ENCODE results near the gene NEK4. TPM values are rescaled to one million over a fixed set of nuclear protein-coding genes. Genes with fewer than 3 reads are reported as not detected.

NEK4 gene
- total and polyA plus RNA-seq, 10 donors: 3.2 to 28.0 (median 23.3) TPM

GRCh38 chr3:52793702-52794611 is 23.2 kb upstream of the NEK4 start:
- no peaks in the 10 kb centered on the region for H3K9me3 ChIP-seq
- 69 to 79% (median 77%) methylated on average over 8 to 9 of the region's 9 CpGs for WGBS, 5 donors
- peaks cover 0 to 20% (median 0%) of the 10 kb centered on the region in 6 donors for H3K4me1 ChIP-seq
- no peaks in the 10 kb centered on the region for H3K27me3 ChIP-seq (replicated peaks in 1 of 7)
- no peaks in the 10 kb centered on the region for H3K36me3 ChIP-seq
- intact Hi-C loops (cut with DNase I; ENCODE audit: low total_unique reads): no loop called here
- no peak for TF ChIP-seq POLR2AphosphoS5 (IDR thresholded peaks at IDR 0.05)
- no peak for TF ChIP-seq POLR2A (IDR thresholded peaks at IDR 0.05)
- TF ChIP-seq, protein P1, sequence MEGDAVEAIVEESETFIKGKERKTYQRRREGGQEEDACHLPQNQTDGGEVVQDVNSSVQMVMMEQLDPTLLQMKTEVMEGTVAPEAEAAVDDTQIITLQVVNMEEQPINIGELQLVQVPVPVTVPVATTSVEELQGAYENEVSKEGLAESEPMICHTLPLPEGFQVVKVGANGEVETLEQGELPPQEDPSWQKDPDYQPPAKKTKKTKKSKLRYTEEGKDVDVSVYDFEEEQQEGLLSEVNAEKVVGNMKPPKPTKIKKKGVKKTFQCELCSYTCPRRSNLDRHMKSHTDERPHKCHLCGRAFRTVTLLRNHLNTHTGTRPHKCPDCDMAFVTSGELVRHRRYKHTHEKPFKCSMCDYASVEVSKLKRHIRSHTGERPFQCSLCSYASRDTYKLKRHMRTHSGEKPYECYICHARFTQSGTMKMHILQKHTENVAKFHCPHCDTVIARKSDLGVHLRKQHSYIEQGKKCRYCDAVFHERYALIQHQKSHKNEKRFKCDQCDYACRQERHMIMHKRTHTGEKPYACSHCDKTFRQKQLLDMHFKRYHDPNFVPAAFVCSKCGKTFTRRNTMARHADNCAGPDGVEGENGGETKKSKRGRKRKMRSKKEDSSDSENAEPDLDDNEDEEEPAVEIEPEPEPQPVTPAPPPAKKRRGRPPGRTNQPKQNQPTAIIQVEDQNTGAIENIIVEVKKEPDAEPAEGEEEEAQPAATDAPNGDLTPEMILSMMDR (IDR thresholded peaks at IDR 0.05 in 8 of 11, conservative IDR thresholded peaks at IDR 0.05 in 3 of 11): no peak
- no peak overlapping the region for H3K4me3 ChIP-seq
- no peak for DNase-seq
- peak overlapping the region in 6 of 8 donors; percentile 20 to 72 (median 46) for H3K27ac ChIP-seq

DNA sequence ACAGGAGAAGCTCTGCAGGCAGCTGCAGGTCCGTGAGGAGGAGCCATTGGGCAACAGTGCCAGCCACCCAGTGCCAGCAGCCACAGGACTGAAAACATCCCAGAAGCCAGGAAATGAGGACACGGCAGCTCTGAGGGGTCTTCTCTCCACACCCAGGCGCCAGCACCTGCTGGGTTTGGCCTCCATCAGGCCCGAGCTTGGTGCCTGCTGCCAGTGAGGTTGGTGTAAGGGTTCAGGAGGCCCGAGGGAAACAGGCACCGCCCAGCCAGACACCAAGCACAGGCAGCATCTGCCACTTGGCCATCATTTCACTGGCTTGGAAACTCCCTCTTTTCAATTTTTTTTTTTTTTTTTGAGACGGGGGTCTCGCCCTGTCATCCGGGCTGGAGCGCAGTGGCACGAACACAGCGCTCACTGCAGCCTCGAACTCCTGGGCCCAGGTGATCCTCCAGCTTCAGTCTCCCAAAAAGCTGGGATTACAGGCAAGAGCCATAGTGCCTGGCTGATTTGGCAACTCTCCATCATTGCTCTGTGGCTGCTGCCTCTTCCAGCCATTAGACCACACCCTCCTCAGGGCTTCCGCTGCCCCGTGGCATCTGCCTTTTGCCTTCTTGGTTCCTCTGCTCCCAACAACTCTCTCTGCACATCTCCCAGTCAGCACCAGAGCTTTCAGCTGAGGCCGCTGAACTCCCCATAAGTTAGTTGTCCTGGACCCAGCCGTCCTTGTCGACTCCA is 22.4 kb upstream of the NEK4 start:
- H3K27me3 ChIP-seq (replicated peaks in 1 of 7): no peaks in the 10 kb centered on the region
- no peaks in the 10 kb centered on the region for H3K36me3 ChIP-seq
- 64 to 84% (median 77%) methylated on average over 17 to 18 of the region's 18 CpGs for WGBS, 5 donors
- DNase-seq: no peak
- intact Hi-C loops (cut with DNase I; ENCODE audit: low total_unique reads): no loop called here
- TF ChIP-seq POLR2AphosphoS5 (IDR thresholded peaks at IDR 0.05): no peak
- TF ChIP-seq, protein P1 (IDR thresholded peaks at IDR 0.05 in 8 of 11, conservative IDR thresholded peaks at IDR 0.05 in 3 of 11): no peak
- TF ChIP-seq POLR2A (IDR thresholded peaks at IDR 0.05): no peak
- H3K4me1 ChIP-seq: peaks cover 0 to 20% (median 0%) of the 10 kb centered on the region in 6 donors
- H3K4me3 ChIP-seq: no peak overlapping the region
- H3K27ac ChIP-seq: peak overlapping the region in 3 of 8 donors; percentile 47 to 72 (median 52)
- no peaks in the 10 kb centered on the region for H3K9me3 ChIP-seq

GRCh38 chr3:52792413-52792812 is 21.7 kb upstream of the NEK4 start:
- H3K4me1 ChIP-seq: peaks cover 0 to 20% (median 0%) of the 10 kb centered on the region in 6 donors
- no peak overlapping the region for H3K4me3 ChIP-seq
- intact Hi-C loops (cut with DNase I; ENCODE audit: low total_unique reads): no loop called here
- TF ChIP-seq, protein P1 (IDR thresholded peaks at IDR 0.05 in 8 of 11, conservative IDR thresholded peaks at IDR 0.05 in 3 of 11): no peak
- TF ChIP-seq POLR2AphosphoS5 (IDR thresholded peaks at IDR 0.05): no peak
- TF ChIP-seq POLR2A (IDR thresholded peaks at IDR 0.05): no peak
- WGBS, 5 donors: 89 to 93% (median 90%) methylated on average over 6 to 7 of the region's 7 CpGs
- no peak for DNase-seq
- H3K36me3 ChIP-seq: no peaks in the 10 kb centered on the region
- H3K9me3 ChIP-seq: no peaks in the 10 kb centered on the region
- peak overlapping the region in 1 of 8 donors; percentile 72 for H3K27ac ChIP-seq
- H3K27me3 ChIP-seq (replicated peaks in 1 of 7): no peaks in the 10 kb centered on the region

DNA sequence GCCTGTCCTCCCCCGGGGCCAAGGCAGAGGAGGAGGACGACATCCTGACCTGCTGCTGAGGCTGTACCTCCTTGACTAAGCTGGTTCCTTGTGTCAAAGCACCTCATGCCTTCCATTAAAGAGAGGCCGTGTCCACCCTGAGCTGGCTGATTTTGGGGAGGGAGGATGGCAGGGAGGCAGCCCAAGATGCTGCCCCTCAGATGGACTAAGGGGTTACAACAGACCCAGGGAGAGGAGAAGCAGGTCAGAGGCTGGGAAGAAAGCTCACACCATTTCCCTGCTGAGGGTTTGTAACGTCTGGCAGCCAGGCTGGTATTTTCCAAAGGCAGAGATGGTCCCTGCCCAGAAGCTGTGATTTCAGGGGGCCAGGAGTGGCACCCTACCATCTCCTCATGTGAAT is 21.2 kb upstream of the NEK4 start:
- H3K27me3 ChIP-seq (replicated peaks in 1 of 7): no peaks in the 10 kb centered on the region
- no peak for DNase-seq
- no peaks in the 10 kb centered on the region for H3K9me3 ChIP-seq
- intact Hi-C loops (cut with DNase I; ENCODE audit: low total_unique reads): no loop called here
- no peaks in the 10 kb centered on the region for H3K36me3 ChIP-seq
- WGBS, 5 donors: 72 to 92% (median 88%) methylated on average over 4 of the region's 4 CpGs
- H3K27ac ChIP-seq: peak overlapping the region in 1 of 8 donors; percentile 72
- no peak overlapping the region for H3K4me3 ChIP-seq
- TF ChIP-seq, protein P1 (IDR thresholded peaks at IDR 0.05 in 8 of 11, conservative IDR thresholded peaks at IDR 0.05 in 3 of 11): no peak
- TF ChIP-seq POLR2AphosphoS5 (IDR thresholded peaks at IDR 0.05): no peak
- TF ChIP-seq POLR2A (IDR thresholded peaks at IDR 0.05): no peak
- H3K4me1 ChIP-seq: peaks cover 0 to 20% (median 0%) of the 10 kb centered on the region in 6 donors
